ENCODE data around the gene GRM2.
"Not testable (repeated sequence)": the region's sequence is repeated elsewhere in the genome, so short reads cannot be mapped to it uniquely, and the experiment has no call there.

GRM2 gene

GRCh38 chr3:51729042-51729633 lies 22.3 kb downstream of the GRM2 start:
- no peak for FAIRE-seq

GRCh38 chr3:51733859-51734571 lies 27.1 kb downstream of the GRM2 start:
- no peak for FAIRE-seq

- no peak for FAIRE-seq
These were observed 27.7 kb downstream of the GRM2 start for GRCh38 chr3:51734572-51734907.

GRCh38 chr3:51735039-51735438 lies 28.2 kb downstream of the GRM2 start:
- no peak for FAIRE-seq

GRCh38 chr3:51735950-51736349 lies 29.1 kb downstream of the GRM2 start:
- no peak for FAIRE-seq

GRCh38 chr3:51739110-51739509 lies 32.2 kb downstream of the GRM2 start:
- FAIRE-seq = no peak

- FAIRE-seq = not testable (repeated sequence)
These were observed 35.5 kb downstream of the GRM2 start for GRCh38 chr3:51742320-51742719.

- FAIRE-seq = not testable (repeated sequence)
These were observed 36.1 kb downstream of the GRM2 start for GRCh38 chr3:51742978-51743377.

GRCh38 chr3:51747840-51748239 lies 41.0 kb downstream of the GRM2 start:
- FAIRE-seq = no peak

- FAIRE-seq = no peak
These were observed 41.5 kb downstream of the GRM2 start for GRCh38 chr3:51748327-51748726.

- FAIRE-seq = no peak
These were observed 44.0 kb downstream of the GRM2 start for GRCh38 chr3:51750878-51751277.

- no peak for FAIRE-seq
These were observed 44.4 kb downstream of the GRM2 start for GRCh38 chr3:51751287-51751686.

- FAIRE-seq = not testable (repeated sequence)
These were observed 47.2 kb downstream of the GRM2 start for GRCh38 chr3:51753763-51754750.

GRCh38 chr3:51759203-51759602 lies 52.3 kb downstream of the GRM2 start:
- FAIRE-seq = no peak
